Measurements from ENCODE around the gene ATP6V1D.

DNA sequence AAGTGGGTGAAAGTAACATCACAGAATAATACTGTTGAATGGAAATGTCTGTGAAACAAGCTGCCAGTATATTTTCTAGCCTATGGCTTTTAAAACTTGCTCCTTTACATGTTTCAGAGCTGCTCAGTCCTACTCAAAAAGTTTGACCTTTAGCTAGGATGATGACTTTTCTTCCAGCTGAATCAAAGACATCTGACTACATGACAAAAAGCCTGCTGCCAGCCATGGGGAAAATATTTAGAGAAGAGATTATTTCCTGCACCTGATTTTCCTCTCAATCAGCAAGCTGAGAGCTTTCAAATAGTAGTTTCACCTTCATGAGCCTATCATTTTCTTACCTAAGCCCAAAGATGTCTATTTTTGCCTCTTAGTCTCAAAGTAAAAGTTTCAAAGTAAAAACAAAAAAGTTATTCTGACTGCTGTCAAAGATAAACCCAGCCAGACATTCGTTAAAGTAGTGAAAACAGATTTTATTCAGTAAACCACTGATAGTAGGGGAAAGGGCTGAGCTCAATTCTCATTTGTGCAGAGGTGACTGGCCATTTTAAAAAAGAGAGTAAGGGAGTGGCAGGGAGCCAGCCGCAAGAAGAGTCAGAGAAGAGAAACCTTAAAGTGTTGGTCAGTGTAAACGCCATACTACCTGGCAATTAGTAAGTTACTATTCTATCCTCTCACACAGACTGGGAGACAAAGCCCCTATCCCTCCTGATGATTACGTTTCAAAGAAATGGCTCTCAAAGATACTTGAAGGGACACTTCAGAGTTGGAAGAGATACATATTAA lies 2.2 kb downstream of the ATP6V1D start:
- TF ChIP-seq ZNF274 (IDR thresholded peaks at IDR 0.05; ENCODE audit: low read depth, low read length) = no peak
- no peak for TF ChIP-seq YY1 (IDR thresholded peaks at IDR 0.05; ENCODE audit: insufficient read depth, insufficient read length)

Measured in NT2/D1 (cell line).